Stimulated activated CD4-positive, alpha-beta T cell treated with anti-CD3 and anti-CD28 coated beads, Interleukin-12 subunit alpha, Interleukin-12 subunit beta, amount 100 ng/mL, for 4 hours (primary cell): ENCODE results near the gene ARMCX6.
A peak's percentile ranks its signal among the peaks of the same experiment; 100 is the strongest.
"Not testable (repeated sequence)": the region's sequence is repeated elsewhere in the genome, so short reads cannot be mapped to it uniquely, and the experiment has no call there.

ENCODE experiments used
- DNase-seq: peaks from one replicate; pipeline ENCODE4 v3.0.0-alpha.2; 2020

The ARMCX6 gene

DNA sequence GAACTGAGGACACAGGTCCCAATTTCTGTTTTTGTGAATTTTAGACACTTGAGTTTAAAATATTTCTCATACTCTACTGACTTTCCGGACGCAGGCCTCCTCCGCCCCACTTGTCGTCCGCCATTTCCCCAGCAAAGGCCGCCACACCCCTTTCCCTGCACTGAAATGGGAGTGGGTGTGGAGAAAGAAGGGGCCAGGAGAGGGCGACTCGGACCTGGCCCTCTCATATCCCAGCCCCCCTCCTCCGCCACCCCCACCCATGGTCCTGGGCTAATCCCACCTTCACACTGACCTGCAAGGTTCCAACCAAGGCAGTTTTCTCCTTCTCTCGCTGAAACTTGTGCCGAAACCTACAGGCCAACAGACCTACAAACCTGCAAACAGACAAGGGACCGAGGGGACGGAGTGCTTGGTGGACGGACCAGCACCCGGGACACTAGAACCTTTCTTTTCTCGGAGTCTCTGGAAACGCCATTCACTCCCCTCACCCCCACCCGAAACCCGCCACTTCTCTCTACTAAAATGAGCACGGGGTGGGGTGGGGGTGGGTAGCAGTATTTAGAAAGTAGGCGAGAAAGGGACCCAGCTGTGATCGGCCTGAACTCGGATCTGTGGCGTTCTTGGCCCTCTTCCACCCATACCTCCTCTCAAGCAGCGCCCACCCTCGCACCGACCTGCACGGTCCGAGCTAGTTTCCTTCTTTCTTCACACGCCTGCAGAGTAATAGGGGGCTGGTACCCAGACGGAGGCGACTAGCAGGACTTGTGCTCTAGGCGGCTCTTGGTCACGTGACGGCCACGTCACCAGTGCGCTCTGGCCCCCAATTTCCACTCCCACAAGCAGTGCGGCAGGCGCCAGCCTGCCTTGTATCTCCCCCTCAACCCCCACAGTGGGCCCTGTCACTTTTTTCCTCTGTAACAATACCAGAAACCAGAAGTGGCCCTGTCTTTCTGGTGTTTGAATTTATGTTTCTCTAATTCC is at the start of gene ARMCX6:
TSS of gene ARMCX6 (minus strand) at position 790 of the 981 bp plus-strand sequence. CDS start 1,380 bp downstream, outside the sequence.
- peak; percentile 60 for DNase-seq

- DNase-seq, result no peak
These were observed 41.8 kb upstream of the ARMCX6 start, which contains the start of gene ARMCX2 for GRCh38 chrX:101659601-101660063. ARMCX2 (minus strand) TSS chrX:101659850; CDS start chrX:101657588, 2,262 bp downstream.

- DNase-seq, result peak; percentile 59
These were observed 41.1 kb upstream of the ARMCX6 start for GRCh38 chrX:101658661-101659491.

- no peak for DNase-seq
These were observed 39.7 kb upstream of the ARMCX6 start for GRCh38 chrX:101657495-101657894.

- no peak for DNase-seq
These were observed 39.0 kb upstream of the ARMCX6 start for GRCh38 chrX:101656817-101657216.

DNA sequence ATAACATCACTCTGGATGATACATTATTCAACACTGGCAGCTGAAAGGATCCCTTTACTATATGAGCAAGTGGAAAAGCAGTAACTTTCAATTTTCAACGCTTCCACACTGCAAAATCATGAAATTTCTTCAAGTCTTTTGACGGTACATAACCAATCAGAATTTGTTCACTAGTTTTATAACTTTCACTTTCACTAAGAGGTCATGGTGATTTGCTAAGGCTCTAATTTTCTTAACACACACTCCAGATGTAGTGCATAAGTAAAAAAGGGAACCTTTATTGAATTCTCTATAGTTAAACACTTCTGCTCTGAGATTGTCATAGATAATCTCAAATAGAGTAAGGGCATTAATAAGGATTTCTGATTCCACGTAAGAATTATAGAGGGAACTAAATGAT is 37.7 kb upstream of the ARMCX6 start:
- DNase-seq, result no peak

DNA sequence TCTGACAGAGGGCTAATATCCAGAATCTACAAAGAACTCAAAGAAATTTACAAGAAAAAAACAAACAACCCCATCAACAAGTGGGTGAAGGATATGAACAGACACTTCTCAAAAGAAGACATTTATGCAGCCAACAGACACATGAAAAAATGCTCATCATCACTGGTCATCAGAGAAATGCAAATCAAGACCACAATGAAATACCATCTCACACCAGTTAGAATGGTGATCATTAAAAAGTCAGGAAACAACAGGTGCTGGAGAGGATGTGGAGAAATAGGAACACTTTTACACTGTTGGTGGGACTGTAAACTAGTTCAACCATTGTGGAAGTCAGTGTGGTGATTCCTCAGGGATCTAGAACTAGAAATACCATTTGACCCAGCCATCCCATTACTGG is 29.9 kb upstream of the ARMCX6 start:
- DNase-seq, result not testable (repeated sequence)

DNA sequence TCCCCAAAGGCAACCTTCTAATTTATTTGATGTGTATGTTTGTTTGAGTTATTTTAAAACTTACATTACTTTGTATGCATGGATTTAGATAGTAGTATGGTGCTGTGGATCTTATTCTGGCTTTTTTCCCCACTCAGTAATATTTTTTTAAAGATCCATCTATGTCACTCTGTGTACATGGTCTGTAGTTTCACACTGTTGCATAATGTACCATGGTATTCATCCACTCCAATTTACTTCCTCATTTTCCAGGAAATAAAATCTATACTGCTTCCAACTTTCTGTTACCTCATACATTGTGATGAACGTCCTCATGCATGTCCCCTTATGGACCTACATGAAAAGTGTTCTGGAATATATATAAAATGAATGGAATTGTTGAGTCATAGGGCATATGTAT is 24.3 kb upstream of the ARMCX6 start:
- no peak for DNase-seq

DNA sequence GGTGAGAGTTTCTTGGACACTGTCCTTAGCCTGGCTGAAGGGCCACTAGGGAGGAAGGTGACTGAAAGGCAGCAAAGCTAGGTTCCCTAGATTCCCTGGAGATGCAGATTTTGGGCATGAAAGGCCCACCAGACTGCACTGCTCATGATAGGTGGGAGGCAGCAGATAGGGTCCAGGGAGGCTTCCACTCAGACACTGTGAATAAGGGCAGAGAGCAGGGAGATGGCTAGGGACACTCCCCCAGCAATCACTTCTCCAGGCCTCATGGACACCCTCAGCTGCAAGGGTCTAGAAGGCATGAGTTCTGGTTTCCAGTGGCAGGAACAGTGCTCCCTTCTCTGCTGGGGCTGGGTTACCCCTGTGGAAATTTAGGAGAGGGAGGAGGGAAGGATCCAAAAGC is 21.8 kb upstream of the ARMCX6 start:
- DNase-seq, result no peak

GRCh38 chrX:101619364-101619763 is 1.6 kb upstream of the ARMCX6 start:
- DNase-seq, result no peak

GRCh38 chrX:101605728-101606127 is 12.1 kb downstream of the ARMCX6 start:
- DNase-seq, result no peak

DNA sequence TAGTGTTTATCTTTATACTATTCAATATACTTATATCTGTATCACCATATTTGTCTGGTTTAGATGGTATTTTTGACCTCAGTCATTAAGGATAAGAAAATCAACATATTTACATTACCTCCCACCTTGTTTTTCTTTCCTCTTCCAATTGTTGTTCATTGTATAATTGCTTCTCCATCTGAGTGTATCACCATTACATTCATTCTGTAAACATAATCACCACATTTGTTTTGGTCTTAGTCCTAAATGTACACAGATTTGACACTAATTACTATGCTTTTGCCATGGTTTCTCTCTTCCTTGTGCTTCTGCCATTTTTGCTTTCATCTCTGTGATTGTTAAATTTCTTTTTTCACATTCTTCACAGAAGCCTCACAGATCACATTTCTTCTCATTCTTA is 12.7 kb downstream of the ARMCX6 start:
- no peak for DNase-seq

GRCh38 chrX:101602077-101602476 is 15.7 kb downstream of the ARMCX6 start:
- DNase-seq, result no peak

- not testable (repeated sequence) for DNase-seq
These were observed 18.2 kb downstream of the ARMCX6 start for GRCh38 chrX:101599592-101599991.

GRCh38 chrX:101595739-101596419 is 21.9 kb downstream of the ARMCX6 start:
- no peak for DNase-seq
